HepG2 (cell line): ENCODE measurements around the gene PAPSS1.

Source experiments
- ATF3 ChIP-seq: sonication (generic); formaldehyde crosslinking; IDR thresholded peaks from 2 replicates; pipeline ENCODE4 v1.4.0; 2020; ENCODE audit warnings: missing genetic modification reagents
- EP300 ChIP-seq, 3 experiments: sonication (generic) in 1 of 3; formaldehyde crosslinking in 1 of 3; IDR thresholded peaks; 2 replicates each; pipeline versions ENCODE4 v1.5.1 to v1.6.1; 2011 to 2020; ENCODE audit warnings: low read depth in 2 of 3, low read length in 2 of 3, borderline replicate concordance in 1 of 3, improper control_type of control experiment in 1 of 3, mild to moderate bottlenecking in 1 of 3, missing genetic modification reagents in 1 of 3, moderate library complexity in 1 of 3
- FOXA3 ChIP-seq: IDR thresholded peaks from 2 replicates; pipeline ENCODE4 v1.6.1; 2016; ENCODE audit warnings: missing genetic modification reagents, missing compliant biosample characterization
- IRF2 ChIP-seq: IDR thresholded peaks from 2 replicates; pipeline ENCODE4 v1.6.1; 2018; ENCODE audit warnings: missing genetic modification reagents, missing compliant biosample characterization
- KAT7 ChIP-seq: IDR thresholded peaks from 2 replicates; pipeline ENCODE4 v1.6.1; 2018; ENCODE audit warnings: borderline replicate concordance, missing compliant biosample characterization
- MBNL3 ChIP-seq: fragments of 250-450 bp; sonication (Bioruptor Pico); conservative IDR thresholded peaks from 2 replicates; pipeline ENCODE4 v1.8.0; 2022; ENCODE audit warnings: mild to moderate bottlenecking, inconsistent platforms
- MYC ChIP-seq: sonication (generic); formaldehyde crosslinking; IDR thresholded peaks from 2 replicates; pipeline ENCODE4 v1.9.0; 2021; ENCODE audit warnings: missing genetic modification reagents, borderline replicate concordance
- RCOR2 ChIP-seq: IDR thresholded peaks from 2 replicates; pipeline ENCODE4 v1.6.1; 2016; ENCODE audit warnings: missing biosample characterization, missing genetic modification reagents
- TSC22D2 ChIP-seq: sonication (generic); formaldehyde crosslinking; IDR thresholded peaks from 2 replicates; pipeline ENCODE4 v1.5.1; 2020; ENCODE audit warnings: missing genetic modification reagents, mild to moderate bottlenecking, borderline replicate concordance
- USF2 ChIP-seq, 2 experiments: sonication (generic) in 1 of 2; formaldehyde crosslinking in 1 of 2; IDR thresholded peaks; 2 replicates each; pipeline versions ENCODE4 v1.5.1 to v1.6.1; 2011 to 2020; ENCODE audit warnings: borderline replicate concordance in 1 of 2, low read depth in 1 of 2, low read length in 1 of 2, mild to moderate bottlenecking in 1 of 2, missing genetic modification reagents in 1 of 2, moderate library complexity in 1 of 2
- ZNF124 ChIP-seq: sonication (generic); formaldehyde crosslinking; IDR thresholded peaks from 2 replicates; pipeline ENCODE4 v1.4.0; 2020; ENCODE audit warnings: missing genetic modification reagents
- TF ChIP-seq, protein P1 (sequence below): sonication (generic); formaldehyde crosslinking; IDR thresholded peaks from 2 replicates; pipeline ENCODE4 v1.5.0; 2020; ENCODE audit warnings: mild to moderate bottlenecking, missing genetic modification reagents, moderate library complexity

DNA sequence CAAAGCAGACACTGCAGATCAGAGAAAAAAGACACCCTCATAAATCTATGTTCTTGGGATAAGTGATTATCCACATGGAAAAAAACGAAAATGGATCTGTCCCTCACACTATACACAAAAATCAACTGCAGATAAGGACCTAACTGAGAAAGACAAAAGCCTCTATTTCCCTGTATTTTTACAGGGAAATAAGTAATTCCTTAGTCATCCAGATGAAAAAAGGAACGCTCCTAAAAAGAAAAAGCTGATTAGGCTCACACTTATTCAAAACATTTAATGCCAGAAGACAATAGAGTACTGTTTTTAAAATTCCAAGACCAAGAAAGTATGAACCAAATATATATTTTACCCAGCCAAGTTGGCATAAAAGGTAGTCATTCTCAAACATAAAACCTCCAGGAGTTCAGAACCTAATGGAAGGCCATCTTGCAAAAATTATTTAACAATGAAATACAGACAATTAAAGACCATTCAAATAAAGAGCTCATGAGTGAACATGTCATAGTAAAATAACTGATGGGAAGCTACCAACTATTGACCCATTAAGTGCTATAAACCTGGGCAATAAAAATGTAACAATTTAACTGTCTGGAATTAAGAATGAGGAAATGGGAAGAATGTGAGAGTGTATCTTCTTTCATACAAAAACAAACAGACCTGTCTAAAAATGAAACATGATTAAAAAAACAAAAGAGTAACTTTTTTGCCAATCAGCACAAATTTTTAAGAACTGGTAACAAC is 20.4 kb downstream of the PAPSS1 start:
- no peak for TF ChIP-seq KAT7 (CRISPR knock-in tag)
- TF ChIP-seq MBNL3 (CRISPR knock-in tag) = no peak
- no peak for TF ChIP-seq IRF2 (CRISPR knock-in tag)
- no peak for TF ChIP-seq USF2 (IDR thresholded peaks at IDR 0.05; ENCODE audit: low read depth, low read length)
- TF ChIP-seq USF2 (CRISPR knock-in tag; IDR thresholded peaks at IDR 0.05; ENCODE audit: borderline replicate concordance) = no peak
- TF ChIP-seq, protein P1, sequence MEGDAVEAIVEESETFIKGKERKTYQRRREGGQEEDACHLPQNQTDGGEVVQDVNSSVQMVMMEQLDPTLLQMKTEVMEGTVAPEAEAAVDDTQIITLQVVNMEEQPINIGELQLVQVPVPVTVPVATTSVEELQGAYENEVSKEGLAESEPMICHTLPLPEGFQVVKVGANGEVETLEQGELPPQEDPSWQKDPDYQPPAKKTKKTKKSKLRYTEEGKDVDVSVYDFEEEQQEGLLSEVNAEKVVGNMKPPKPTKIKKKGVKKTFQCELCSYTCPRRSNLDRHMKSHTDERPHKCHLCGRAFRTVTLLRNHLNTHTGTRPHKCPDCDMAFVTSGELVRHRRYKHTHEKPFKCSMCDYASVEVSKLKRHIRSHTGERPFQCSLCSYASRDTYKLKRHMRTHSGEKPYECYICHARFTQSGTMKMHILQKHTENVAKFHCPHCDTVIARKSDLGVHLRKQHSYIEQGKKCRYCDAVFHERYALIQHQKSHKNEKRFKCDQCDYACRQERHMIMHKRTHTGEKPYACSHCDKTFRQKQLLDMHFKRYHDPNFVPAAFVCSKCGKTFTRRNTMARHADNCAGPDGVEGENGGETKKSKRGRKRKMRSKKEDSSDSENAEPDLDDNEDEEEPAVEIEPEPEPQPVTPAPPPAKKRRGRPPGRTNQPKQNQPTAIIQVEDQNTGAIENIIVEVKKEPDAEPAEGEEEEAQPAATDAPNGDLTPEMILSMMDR (CRISPR knock-in tag) = no peak
- TF ChIP-seq ZNF124 = no peak
- TF ChIP-seq EP300 (IDR thresholded peaks at IDR 0.05; ENCODE audit: low read depth in 2 of 2, low read length in 2 of 2) = no peak
- no peak for TF ChIP-seq EP300 (CRISPR knock-in tag; IDR thresholded peaks at IDR 0.05; ENCODE audit: borderline replicate concordance)
- TF ChIP-seq ATF3 (CRISPR knock-in tag) = no peak
- TF ChIP-seq FOXA3 = no peak
- no peak for TF ChIP-seq MYC (CRISPR knock-in tag)
- no peak for TF ChIP-seq RCOR2 (CRISPR knock-in tag)
- no peak for TF ChIP-seq TSC22D2 (CRISPR knock-in tag)
